ENCODE results near the gene COMT. TPM values are rescaled to one million over a fixed set of nuclear protein-coding genes. Genes with fewer than 3 reads are reported as not detected.

COMT gene
- total RNA-seq, 2 donors from 2014 or later, result 26.6 to 27.8 TPM

DNA sequence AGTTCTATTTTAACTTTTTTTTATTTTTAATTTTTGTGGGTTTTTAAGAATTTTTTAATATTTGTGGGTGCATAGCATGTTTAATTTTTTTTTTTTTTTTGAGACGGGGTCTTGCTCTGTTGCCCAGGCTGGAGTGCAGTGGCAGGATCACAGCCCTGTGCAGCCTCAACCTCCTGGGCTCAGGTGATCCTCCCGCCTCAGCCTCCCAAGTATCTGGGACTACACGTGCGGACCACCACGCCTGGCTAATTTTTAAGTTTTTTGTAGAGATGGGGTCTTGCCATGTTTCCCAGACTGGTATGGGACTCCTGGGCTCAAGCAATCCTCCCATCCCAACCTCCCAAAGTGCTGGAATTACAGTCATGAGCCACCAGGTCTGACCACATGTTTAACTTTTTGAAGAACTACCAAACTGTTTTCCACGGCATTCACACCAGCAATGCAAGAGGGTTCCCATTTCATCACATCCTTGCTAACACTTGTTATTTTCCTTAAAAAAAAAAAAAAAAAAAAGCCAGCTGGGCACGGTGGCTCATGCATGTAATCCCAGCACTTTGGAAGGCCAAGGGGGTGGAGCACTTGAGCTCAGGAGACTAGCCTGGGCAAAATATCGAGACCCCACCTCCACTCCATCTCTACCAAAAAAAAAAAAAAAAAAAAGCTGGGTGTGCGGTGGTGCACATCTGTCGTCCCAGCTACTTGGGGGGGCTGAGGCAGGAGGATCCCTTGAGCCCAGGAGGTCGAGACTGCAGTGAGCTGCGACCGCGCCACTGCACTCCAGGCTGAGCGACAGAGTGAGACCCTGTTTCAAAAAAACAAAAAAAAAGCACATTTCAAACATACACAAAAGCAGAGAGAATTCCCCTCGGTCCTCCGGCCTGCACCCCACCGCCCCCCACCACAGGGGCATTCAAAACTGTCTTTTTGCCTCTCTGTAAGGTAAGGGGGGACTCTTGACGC, 16.8 kb downstream of the COMT start:
- Histone ChIP-seq H3K27me3 (ENCODE audit: control insufficient read depth, insufficient read depth, low read length, poor library complexity, severe bottlenecking) (no peaks in the 10 kb centered on the region), H3K27ac (ENCODE audit: low read depth, low read length) (no peak overlapping the region), H3K4me1 (ENCODE audit: control insufficient read depth, insufficient read depth, low read length) (peaks cover 5% of the 10 kb centered on the region), H3K36me3 (ENCODE audit: control insufficient read depth, insufficient read depth, low read length) (no peaks in the 10 kb centered on the region), H3K9me3 (ENCODE audit: control insufficient read depth, low read length) (no peaks in the 10 kb centered on the region), H3K4me3 (ENCODE audit: low read length) (peak overlapping the region; percentile 81), H3K9ac (ENCODE audit: extremely low read depth, low read length, poor library complexity, severe bottlenecking) (peak overlapping the region; percentile 45)
- Mint-ChIP-seq H3K27ac (peak overlapping the region; percentile 81), H3K4me1 (peaks cover 19% of the 10 kb centered on the region), H3K27me3 (ENCODE audit: insufficient read depth) (peaks cover 2% of the 10 kb centered on the region), H3K4me3 (peak overlapping the region; percentile 54), H3K36me3 (ENCODE audit: low read depth) (no peaks in the 10 kb centered on the region), H3K9me3 (no peaks in the 10 kb centered on the region)
- no peak for DNase-seq
- TF ChIP-seq, protein P1, sequence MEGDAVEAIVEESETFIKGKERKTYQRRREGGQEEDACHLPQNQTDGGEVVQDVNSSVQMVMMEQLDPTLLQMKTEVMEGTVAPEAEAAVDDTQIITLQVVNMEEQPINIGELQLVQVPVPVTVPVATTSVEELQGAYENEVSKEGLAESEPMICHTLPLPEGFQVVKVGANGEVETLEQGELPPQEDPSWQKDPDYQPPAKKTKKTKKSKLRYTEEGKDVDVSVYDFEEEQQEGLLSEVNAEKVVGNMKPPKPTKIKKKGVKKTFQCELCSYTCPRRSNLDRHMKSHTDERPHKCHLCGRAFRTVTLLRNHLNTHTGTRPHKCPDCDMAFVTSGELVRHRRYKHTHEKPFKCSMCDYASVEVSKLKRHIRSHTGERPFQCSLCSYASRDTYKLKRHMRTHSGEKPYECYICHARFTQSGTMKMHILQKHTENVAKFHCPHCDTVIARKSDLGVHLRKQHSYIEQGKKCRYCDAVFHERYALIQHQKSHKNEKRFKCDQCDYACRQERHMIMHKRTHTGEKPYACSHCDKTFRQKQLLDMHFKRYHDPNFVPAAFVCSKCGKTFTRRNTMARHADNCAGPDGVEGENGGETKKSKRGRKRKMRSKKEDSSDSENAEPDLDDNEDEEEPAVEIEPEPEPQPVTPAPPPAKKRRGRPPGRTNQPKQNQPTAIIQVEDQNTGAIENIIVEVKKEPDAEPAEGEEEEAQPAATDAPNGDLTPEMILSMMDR (conservative IDR thresholded peaks at IDR 0.05), result no peak
- 91 to 94% methylated on average over 2 to 17 of the region's 19 CpGs for WGBS, 2 experiments (ENCODE audit: insufficient coverage in 1 of 2, insufficient read length in 1 of 2)

DNA sequence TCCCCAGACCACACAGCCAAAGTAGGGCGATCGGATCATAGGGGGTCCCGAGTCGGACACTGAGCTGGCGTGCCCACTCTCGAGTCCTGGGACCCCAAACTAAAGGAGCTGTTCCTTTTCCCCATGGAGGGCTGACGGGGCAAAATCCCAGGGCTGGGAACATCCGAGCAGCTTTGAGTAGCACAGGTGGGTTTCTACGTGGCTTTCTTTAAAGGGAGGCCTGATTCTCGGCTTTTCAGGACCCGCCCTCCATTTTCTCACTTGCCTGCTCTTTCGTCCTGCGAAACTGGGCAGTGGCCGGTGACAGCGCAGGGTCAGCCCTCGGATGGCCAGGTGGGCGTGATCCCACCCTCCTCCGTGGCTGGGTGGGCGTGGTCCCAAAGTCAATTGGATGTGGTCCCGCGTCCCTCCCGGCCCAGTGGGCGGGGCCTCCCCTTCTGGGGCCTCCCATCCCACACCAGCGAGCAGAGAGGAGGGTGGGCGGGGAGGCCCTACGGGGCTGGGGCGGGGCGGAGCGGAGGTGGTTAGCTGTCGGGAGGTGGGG, 17.5 kb downstream of the COMT start:
- H3K36me3 ChIP-seq (ENCODE audit: control insufficient read depth, insufficient read depth, low read length), result no peaks in the 10 kb centered on the region
- H3K27ac ChIP-seq (ENCODE audit: low read depth, low read length), result no peak overlapping the region
- TF ChIP-seq, protein P1 (conservative IDR thresholded peaks at IDR 0.05), result no peak
- H3K9me3 Mint-ChIP-seq, result no peaks in the 10 kb centered on the region
- peak overlapping the region; percentile 54 for H3K4me3 Mint-ChIP-seq
- peaks cover 2% of the 10 kb centered on the region for H3K27me3 Mint-ChIP-seq (ENCODE audit: insufficient read depth)
- peak; percentile 99 for DNase-seq
- H3K9me3 ChIP-seq (ENCODE audit: control insufficient read depth, low read length), result no peaks in the 10 kb centered on the region
- peaks cover 5% of the 10 kb centered on the region for H3K4me1 ChIP-seq (ENCODE audit: control insufficient read depth, insufficient read depth, low read length)
- H3K4me1 Mint-ChIP-seq, result peaks cover 15% of the 10 kb centered on the region
- no peaks in the 10 kb centered on the region for H3K27me3 ChIP-seq (ENCODE audit: control insufficient read depth, insufficient read depth, low read length, poor library complexity, severe bottlenecking)
- no peaks in the 10 kb centered on the region for H3K36me3 Mint-ChIP-seq (ENCODE audit: low read depth)
- WGBS, 2 experiments (ENCODE audit: insufficient coverage in 1 of 2, insufficient read length in 1 of 2), result 4 to 17% methylated on average over 10 to 30 of the region's 30 CpGs
- H3K4me3 ChIP-seq (ENCODE audit: low read length), result peak overlapping the region; percentile 81
- H3K9ac ChIP-seq (ENCODE audit: extremely low read depth, low read length, poor library complexity, severe bottlenecking), result peak overlapping the region; percentile 45
- peak overlapping the region; percentile 81 for H3K27ac Mint-ChIP-seq

DNA sequence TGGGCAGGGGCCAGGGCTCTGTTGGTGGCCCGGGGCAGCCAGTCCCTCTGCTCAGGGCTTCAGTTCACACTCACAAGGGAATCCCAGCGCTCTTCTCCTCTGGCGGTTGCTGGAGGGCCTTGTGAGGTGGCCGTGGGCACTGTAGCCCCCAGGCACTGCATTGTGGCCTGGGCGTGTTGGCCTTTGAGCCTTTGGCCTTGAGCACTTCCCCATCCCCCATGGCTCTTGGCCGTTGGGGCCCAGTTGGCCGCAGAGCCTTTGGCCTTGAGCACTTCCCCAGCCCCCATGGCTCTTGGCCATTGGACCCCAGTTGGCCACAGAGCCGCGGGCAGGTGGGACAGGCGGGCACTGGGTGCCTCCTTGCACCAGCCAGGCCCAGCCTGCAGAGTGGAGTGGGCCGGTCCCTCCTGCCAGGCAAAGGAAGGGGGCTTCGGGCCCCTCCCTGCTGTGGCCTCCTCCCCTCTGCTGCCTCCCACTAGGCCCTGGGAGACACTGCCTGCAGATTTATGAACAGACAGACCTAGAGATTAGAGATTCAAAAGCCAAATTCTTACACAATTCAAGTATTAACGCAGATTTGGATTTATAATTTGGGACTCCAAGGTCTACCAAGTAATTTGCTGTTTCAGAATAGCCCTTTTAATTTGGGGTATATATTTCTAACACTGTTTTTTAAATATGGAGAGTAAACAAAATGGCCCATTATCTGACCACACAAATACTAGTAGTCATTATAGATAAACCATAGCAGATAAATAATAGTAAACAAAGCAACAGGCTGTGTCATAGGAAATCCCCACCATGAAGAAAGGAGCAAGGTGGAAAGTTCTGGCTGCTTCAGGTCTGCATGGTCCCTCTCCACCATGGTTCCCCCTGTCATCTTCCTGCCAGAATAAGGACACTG, 18.3 kb downstream of the COMT start:
- H3K4me3 Mint-ChIP-seq, result peak overlapping the region; percentile 54
- Histone ChIP-seq H3K27me3 (ENCODE audit: control insufficient read depth, insufficient read depth, low read length, poor library complexity, severe bottlenecking) (no peaks in the 10 kb centered on the region), H3K9ac (ENCODE audit: extremely low read depth, low read length, poor library complexity, severe bottlenecking) (no peak overlapping the region), H3K4me3 (ENCODE audit: low read length) (no peak overlapping the region), H3K4me1 (ENCODE audit: control insufficient read depth, insufficient read depth, low read length) (peaks cover 5% of the 10 kb centered on the region), H3K9me3 (ENCODE audit: control insufficient read depth, low read length) (no peaks in the 10 kb centered on the region), H3K27ac (ENCODE audit: low read depth, low read length) (no peak overlapping the region), H3K36me3 (ENCODE audit: control insufficient read depth, insufficient read depth, low read length) (no peaks in the 10 kb centered on the region)
- peaks cover 2% of the 10 kb centered on the region for H3K27me3 Mint-ChIP-seq (ENCODE audit: insufficient read depth)
- DNase-seq, result no peak
- no peaks in the 10 kb centered on the region for H3K36me3 Mint-ChIP-seq (ENCODE audit: low read depth)
- WGBS, 2 experiments (ENCODE audit: insufficient coverage in 1 of 2, insufficient read length in 1 of 2), result 44% methylated on average over 6 to 13 of the region's 13 CpGs
- no peaks in the 10 kb centered on the region for H3K9me3 Mint-ChIP-seq
- peaks cover 15% of the 10 kb centered on the region for H3K4me1 Mint-ChIP-seq
- peak overlapping the region; percentile 64 for H3K27ac Mint-ChIP-seq
- TF ChIP-seq, protein P1 (conservative IDR thresholded peaks at IDR 0.05), result no peak

All from endodermal cell (in vitro differentiated cells).